Kidney (tissue), 14 donors: ENCODE data around the gene SRBD1. TPM values are rescaled to one million over a fixed set of nuclear protein-coding genes. Genes with fewer than 3 reads are reported as not detected.
A peak's percentile ranks its signal among the peaks of the same experiment; 100 is the strongest.

Source experiments
- DNase-seq, 5 donors: peaks; one replicate each; pipeline ENCODE4 v3.0.0-alpha.2; 2013 to 2020
- FAIRE-seq: peaks from 2 replicates; lab custom pipeline; 2012; peaks lifted over from hg19 to GRCh38; lab: Jason Lieb, UNC
- H3K27ac ChIP-seq, 2 donors: one replicate each; pipeline ENCODE4 v1.7.0; 2013; ENCODE audit warnings: low read depth in 2 of 2, low read length in 2 of 2, inconsistent platforms in 1 of 2
- H3K27me3 ChIP-seq: one replicate; pipeline ENCODE4 v1.7.1; 2013; ENCODE audit warnings: low read length, inconsistent platforms; ENCODE audit not compliant: control insufficient read depth, insufficient read depth
- H3K36me3 ChIP-seq, 3 donors: one replicate each; pipeline versions ENCODE4 v1.7.0 to v1.7.1; 2013; ENCODE audit warnings: low read length in 3 of 3, control low read depth in 1 of 3, inconsistent platforms in 1 of 3; ENCODE audit not compliant: insufficient read depth in 3 of 3, control insufficient read depth in 2 of 3
- H3K4me1 ChIP-seq, 3 donors: one replicate each; pipeline versions ENCODE4 v1.7.0 to v1.7.1; 2013; ENCODE audit warnings: low read length in 3 of 3, inconsistent platforms in 1 of 3, low read depth in 1 of 3; ENCODE audit not compliant: control insufficient read depth in 2 of 3, insufficient read depth in 2 of 3
- H3K4me3 ChIP-seq, 3 donors: one replicate each; pipeline versions ENCODE4 v1.7.0 to v1.8.1; 2013; ENCODE audit warnings: low read length in 3 of 3, control low read depth in 1 of 3, inconsistent platforms in 1 of 3
- H3K9ac ChIP-seq, 3 donors: one replicate each; pipeline versions ENCODE4 v1.7.0 to v1.7.1; 2013; ENCODE audit warnings: low read length in 3 of 3, control low read depth in 1 of 3, inconsistent platforms in 1 of 3
- H3K9me3 ChIP-seq, 3 donors: one replicate each; pipeline versions ENCODE4 v1.7.0 to v1.7.1; 2013; ENCODE audit warnings: low read length in 3 of 3, control low read depth in 1 of 3, inconsistent platforms in 1 of 3; ENCODE audit not compliant: control insufficient read depth in 2 of 3, insufficient read depth in 1 of 3
- CTCF ChIP-seq: IDR thresholded peaks from 3 replicates; pipeline ENCODE4 v1.5.1; 2012; ENCODE audit warnings: mild to moderate bottlenecking, moderate library complexity, borderline replicate concordance; ENCODE audit not compliant: insufficient read depth; ENCODE audit errors: extremely low read depth
- intact Hi-C: fragments of 100-400 bp; cut with DNase I; formaldehyde crosslinking; loops from one replicate; pipeline ENCODE4 v1.11.1; 2022
- polyA plus RNA-seq: library from polyadenylated mRNA; stranded (reverse); fragments of 350-450 nt; fragmentation: Illumina TruSeq; extraction: RNeasy Lipid Tissue Mini Kit (QIAGEN cat#74804); gene quantifications from one replicate; pipeline ENCODE4 v1.2.3, GENCODE V29; 2014; ENCODE audit warnings: low read depth, low replicate concordance; ENCODE audit not compliant: insufficient read depth
- total RNA-seq: library from RNA; stranded (reverse); fragmentation: NEBNext Ultra II Directional; extraction: Animal tissue kit (Norgen Biotek cat#: 25700); gene quantifications from one replicate; pipeline ENCODE4 v1.2.1, GENCODE V29; 2021
- donor health status: control.
- donor health status: control.
- donor health status: control.
- donor health status: control.
- donor health status: control.
- donor health status: DM: yes; HTN: yes; CAD: no.
- donor health status: Normal renal cell carcinoma (clear cell type).

Gene SRBD1
- total and polyA plus RNA-seq, 2 donors from 2014 or later: 5.4 to 19.5 TPM

GRCh38 chr2:45496869-45497268, 114.2 kb downstream of the SRBD1 start:
- no peak overlapping the region for H3K4me3 ChIP-seq
- no peak overlapping the region for H3K9ac ChIP-seq
- no peak for TF ChIP-seq CTCF
- H3K27me3 ChIP-seq: no peaks in the 10 kb centered on the region
- H3K36me3 ChIP-seq: no peaks in the 10 kb centered on the region
- peaks cover 0 to 1% (median 0%) of the 10 kb centered on the region in 3 donors for H3K9me3 ChIP-seq
- intact Hi-C loops: loop anchor here (5.0 kb wide), 1 partner anchor 515 kb away; no protein-coding TSS in a partner anchor
- H3K4me1 ChIP-seq: no peaks in the 10 kb centered on the region
- H3K27ac ChIP-seq: no peak overlapping the region
- DNase-seq (no peak), FAIRE-seq (no peak)

GRCh38 chr2:45494978-45495293, 116.1 kb downstream of the SRBD1 start:
- intact Hi-C loops: loop anchor here (5.0 kb wide), 1 partner anchor 513 kb away; no protein-coding TSS in a partner anchor
- no peaks in the 10 kb centered on the region for H3K4me1 ChIP-seq
- FAIRE-seq (no peak), DNase-seq (no peak)
- H3K27me3 ChIP-seq: no peaks in the 10 kb centered on the region
- no peaks in the 10 kb centered on the region for H3K36me3 ChIP-seq
- no peak overlapping the region for H3K4me3 ChIP-seq
- no peak overlapping the region for H3K27ac ChIP-seq
- H3K9ac ChIP-seq: no peak overlapping the region
- no peak for TF ChIP-seq CTCF
- no peaks in the 10 kb centered on the region for H3K9me3 ChIP-seq

DNA sequence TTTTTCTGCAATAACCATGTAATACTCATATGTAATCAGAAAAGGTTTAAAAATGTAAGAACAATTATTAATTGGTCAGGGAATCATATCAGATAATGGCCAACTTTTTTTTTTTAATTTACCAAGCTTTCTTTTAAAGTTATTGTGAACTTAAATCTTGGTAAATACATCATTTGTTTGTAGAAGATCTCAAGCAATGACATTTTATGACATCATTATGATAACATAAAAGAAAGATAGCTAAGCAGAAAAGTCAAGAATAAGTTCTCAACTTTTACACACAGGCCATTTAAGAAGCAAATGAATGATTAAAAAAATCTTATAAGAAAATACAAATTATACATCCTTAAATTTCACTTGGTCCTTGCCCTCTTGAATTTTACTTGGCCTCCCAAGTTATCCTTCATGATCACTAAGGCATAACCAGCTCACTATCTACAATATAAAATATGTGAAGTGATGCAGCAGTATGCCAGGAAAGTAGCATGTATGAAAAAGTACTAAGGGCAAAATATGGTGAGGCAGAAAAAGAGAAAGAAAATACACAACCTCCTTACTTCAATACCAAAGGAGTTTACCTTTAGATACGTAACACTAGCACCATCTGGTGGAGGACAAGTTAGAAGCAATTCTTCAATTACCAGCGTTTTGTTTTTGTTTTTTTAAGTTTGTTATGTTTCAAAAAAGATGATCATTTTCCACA, 116.6 kb downstream of the SRBD1 start:
- intact Hi-C loops: no loop called here
- Histone ChIP-seq H3K4me3 (no peak overlapping the region), H3K9ac (no peak overlapping the region), H3K36me3 (no peaks in the 10 kb centered on the region), H3K27me3 (no peaks in the 10 kb centered on the region), H3K27ac (no peak overlapping the region), H3K4me1 (no peaks in the 10 kb centered on the region), H3K9me3 (no peaks in the 10 kb centered on the region)
- FAIRE-seq (peak; percentile 93), DNase-seq (peak in 2 of 5 donors; percentile 77 to 90)
- TF ChIP-seq CTCF: peak; percentile 83
